ENCODE data around the gene FSHR.

The FSHR gene

GRCh38 chr2:49153252-49153651 lies 1.1 kb downstream of the FSHR start:
- peaks cover 3% of the 10 kb centered on the region for H3K9me3 Mint-ChIP-seq
- DNase-seq (ENCODE audit: low spot score in 2 of 2): no peak
- no peaks in the 10 kb centered on the region for H3K27me3 Mint-ChIP-seq
- no peak for ATAC-seq (ENCODE audit: low read depth)
- H3K27ac Mint-ChIP-seq: no peak overlapping the region
- H3K4me1 Mint-ChIP-seq: no peaks in the 10 kb centered on the region
- no peak overlapping the region for H3K4me3 Mint-ChIP-seq
- H3K36me3 Mint-ChIP-seq: no peaks in the 10 kb centered on the region

- ATAC-seq (ENCODE audit: low read depth) (no peak), DNase-seq (ENCODE audit: low spot score in 2 of 2) (no peak)
- no peaks in the 10 kb centered on the region for H3K36me3 Mint-ChIP-seq
- H3K4me3 Mint-ChIP-seq: no peak overlapping the region
- H3K4me1 Mint-ChIP-seq: no peaks in the 10 kb centered on the region
- peaks cover 3% of the 10 kb centered on the region for H3K9me3 Mint-ChIP-seq
- no peak overlapping the region for H3K27ac Mint-ChIP-seq
- no peaks in the 10 kb centered on the region for H3K27me3 Mint-ChIP-seq
Observed at GRCh38 chr2:49152824-49153223, 1.5 kb downstream of the FSHR start.

DNA sequence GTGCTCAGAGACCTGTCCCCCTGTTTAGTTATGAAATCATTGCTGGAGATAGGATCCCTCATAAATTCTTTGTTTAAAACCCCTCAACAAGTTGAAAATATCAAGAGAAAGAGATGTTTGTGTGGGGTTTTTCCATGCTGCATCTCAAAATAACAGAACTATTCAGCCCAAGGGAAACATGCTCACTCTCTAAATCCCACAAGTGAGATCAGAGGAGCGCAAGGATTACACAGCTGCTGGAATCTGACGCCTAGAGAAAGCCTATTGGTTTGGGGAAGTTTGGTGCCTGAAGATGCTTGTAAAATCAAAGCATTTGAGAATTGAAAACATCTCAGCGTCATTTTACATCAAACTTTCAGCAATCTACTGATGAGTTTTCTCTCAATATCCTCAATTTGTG lies 7.9 kb downstream of the FSHR start:
- Mint-ChIP-seq H3K27me3 (no peaks in the 10 kb centered on the region), H3K4me1 (no peaks in the 10 kb centered on the region)

GRCh38 chr2:49131801-49132200 lies 22.5 kb downstream of the FSHR start:
- DNase-seq (ENCODE audit: low spot score in 2 of 2) (no peak), ATAC-seq (ENCODE audit: low read depth) (no peak)
- H3K4me3 Mint-ChIP-seq: no peak overlapping the region
- H3K4me1 Mint-ChIP-seq: peaks cover 2% of the 10 kb centered on the region
- H3K9me3 Mint-ChIP-seq: peaks cover 15% of the 10 kb centered on the region
- H3K27ac Mint-ChIP-seq: no peak overlapping the region
- H3K27me3 Mint-ChIP-seq: peaks cover 2% of the 10 kb centered on the region
- H3K36me3 Mint-ChIP-seq: peaks cover 3% of the 10 kb centered on the region

More for the DNA sequence above, 7.9 kb downstream of the FSHR start:
- Mint-ChIP-seq H3K36me3 (no peaks in the 10 kb centered on the region), H3K9me3 (peaks cover 4% of the 10 kb centered on the region), H3K4me3 (no peak overlapping the region), H3K27ac (no peak overlapping the region)
- no peak for ATAC-seq (ENCODE audit: low read depth)
- no peak for DNase-seq (ENCODE audit: low spot score in 2 of 2)

DNA sequence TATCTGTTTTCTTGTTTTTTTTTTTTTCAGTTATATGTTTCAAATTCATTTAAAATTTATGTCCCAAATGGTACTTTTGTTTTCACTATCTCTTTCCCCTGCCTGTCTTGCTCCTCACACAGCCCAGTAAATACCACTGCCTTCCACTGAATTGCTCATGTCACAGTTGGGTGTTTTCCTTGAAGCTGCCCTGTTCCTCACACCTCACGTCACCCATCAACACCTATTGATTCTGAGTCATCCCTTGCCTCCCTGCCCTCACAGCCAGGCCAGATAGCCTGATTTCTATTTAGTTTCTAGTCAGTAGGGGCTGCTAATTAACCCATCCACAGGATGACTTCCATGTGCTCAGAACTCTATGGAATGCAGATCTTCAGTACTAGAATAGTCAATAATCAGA lies 25.3 kb downstream of the FSHR start:
- Mint-ChIP-seq H3K4me1 (peaks cover 2% of the 10 kb centered on the region), H3K27me3 (peaks cover 5% of the 10 kb centered on the region), H3K9me3 (peaks cover 15% of the 10 kb centered on the region), H3K36me3 (peaks cover 3% of the 10 kb centered on the region), H3K4me3 (no peak overlapping the region), H3K27ac (no peak overlapping the region)
- DNase-seq (ENCODE audit: low spot score in 2 of 2): no peak
- no peak for ATAC-seq (ENCODE audit: low read depth)

GRCh38 chr2:49123600-49123999 lies 30.7 kb downstream of the FSHR start:
- DNase-seq (ENCODE audit: low spot score in 2 of 2) (no peak), ATAC-seq (ENCODE audit: low read depth) (no peak)
- no peak overlapping the region for H3K4me3 Mint-ChIP-seq
- no peaks in the 10 kb centered on the region for H3K36me3 Mint-ChIP-seq
- peaks cover 5% of the 10 kb centered on the region for H3K9me3 Mint-ChIP-seq
- H3K4me1 Mint-ChIP-seq: no peaks in the 10 kb centered on the region
- peaks cover 4% of the 10 kb centered on the region for H3K27me3 Mint-ChIP-seq
- H3K27ac Mint-ChIP-seq: no peak overlapping the region

GRCh38 chr2:49122107-49122506 lies 32.2 kb downstream of the FSHR start:
- H3K36me3 Mint-ChIP-seq: no peaks in the 10 kb centered on the region
- H3K9me3 Mint-ChIP-seq: peaks cover 1% of the 10 kb centered on the region
- no peaks in the 10 kb centered on the region for H3K4me1 Mint-ChIP-seq
- no peak overlapping the region for H3K27ac Mint-ChIP-seq
- H3K27me3 Mint-ChIP-seq: peaks cover 4% of the 10 kb centered on the region
- ATAC-seq (ENCODE audit: low read depth): no peak
- DNase-seq (ENCODE audit: low spot score in 2 of 2): no peak
- H3K4me3 Mint-ChIP-seq: no peak overlapping the region

GRCh38 chr2:49113046-49113445 lies 41.3 kb downstream of the FSHR start:
- no peak overlapping the region for H3K4me3 Mint-ChIP-seq
- H3K4me1 Mint-ChIP-seq: no peaks in the 10 kb centered on the region
- peaks cover 1% of the 10 kb centered on the region for H3K9me3 Mint-ChIP-seq
- no peak for DNase-seq (ENCODE audit: low spot score in 2 of 2)
- no peak overlapping the region for H3K27ac Mint-ChIP-seq
- no peak for ATAC-seq (ENCODE audit: low read depth)
- peaks cover 1% of the 10 kb centered on the region for H3K27me3 Mint-ChIP-seq
- H3K36me3 Mint-ChIP-seq: no peaks in the 10 kb centered on the region

- H3K4me1 Mint-ChIP-seq: no peaks in the 10 kb centered on the region
- H3K27ac Mint-ChIP-seq: no peak overlapping the region
- ATAC-seq (ENCODE audit: low read depth) (no peak), DNase-seq (ENCODE audit: low spot score in 2 of 2) (no peak)
- H3K36me3 Mint-ChIP-seq: no peaks in the 10 kb centered on the region
- no peak overlapping the region for H3K4me3 Mint-ChIP-seq
- peaks cover 1% of the 10 kb centered on the region for H3K27me3 Mint-ChIP-seq
- peaks cover 1% of the 10 kb centered on the region for H3K9me3 Mint-ChIP-seq
Observed at GRCh38 chr2:49111456-49111855, 42.9 kb downstream of the FSHR start.

DNA sequence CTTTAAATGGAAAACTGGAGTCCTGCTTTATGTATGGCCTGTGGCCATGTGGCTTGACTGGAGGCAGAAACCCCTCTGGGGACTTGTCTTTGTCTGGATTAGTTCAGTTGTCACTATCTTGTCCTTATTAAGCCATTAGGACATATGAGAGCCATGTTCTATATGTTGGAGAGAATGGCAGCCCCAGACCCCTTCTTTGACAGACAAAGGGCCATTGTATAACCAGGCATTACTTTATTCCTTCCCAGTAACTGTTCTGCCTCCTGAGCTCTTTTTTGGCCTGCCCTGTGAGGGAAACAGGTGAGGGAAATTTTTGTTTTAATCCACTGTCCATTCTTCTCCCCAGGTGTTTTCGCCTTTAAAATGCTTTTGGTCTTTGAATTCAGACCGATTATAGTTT lies 43.3 kb downstream of the FSHR start:
- Mint-ChIP-seq H3K4me1 (no peaks in the 10 kb centered on the region), H3K27me3 (peaks cover 1% of the 10 kb centered on the region), H3K27ac (no peak overlapping the region), H3K4me3 (no peak overlapping the region), H3K36me3 (no peaks in the 10 kb centered on the region), H3K9me3 (peaks cover 3% of the 10 kb centered on the region)
- ATAC-seq (ENCODE audit: low read depth) (no peak), DNase-seq (ENCODE audit: low spot score in 2 of 2) (no peak)

DNA sequence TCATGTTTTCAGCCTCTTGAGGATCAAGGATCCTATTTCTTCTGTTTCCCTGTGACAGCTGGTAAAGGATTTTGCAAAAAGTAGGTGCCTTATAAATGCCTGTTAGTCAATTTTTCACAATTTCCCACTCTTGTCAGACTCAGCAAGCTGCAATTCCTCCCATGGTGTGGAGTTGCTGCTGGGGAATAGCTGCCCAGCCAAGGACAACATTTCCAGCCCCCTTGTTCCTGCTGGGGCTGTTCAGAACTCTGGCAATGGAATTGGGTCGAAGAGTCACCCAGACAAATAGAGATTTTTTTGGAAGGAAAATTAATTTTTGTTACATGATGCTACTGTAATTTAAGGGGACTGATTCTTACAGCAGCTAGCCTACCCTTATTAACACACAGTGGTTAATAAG lies 43.7 kb downstream of the FSHR start:
- H3K36me3 Mint-ChIP-seq: no peaks in the 10 kb centered on the region
- H3K27ac Mint-ChIP-seq: no peak overlapping the region
- ATAC-seq (ENCODE audit: low read depth) (no peak), DNase-seq (ENCODE audit: low spot score in 2 of 2) (no peak)
- peaks cover 4% of the 10 kb centered on the region for H3K9me3 Mint-ChIP-seq
- no peaks in the 10 kb centered on the region for H3K4me1 Mint-ChIP-seq
- H3K27me3 Mint-ChIP-seq: peaks cover 1% of the 10 kb centered on the region
- H3K4me3 Mint-ChIP-seq: no peak overlapping the region

DNA sequence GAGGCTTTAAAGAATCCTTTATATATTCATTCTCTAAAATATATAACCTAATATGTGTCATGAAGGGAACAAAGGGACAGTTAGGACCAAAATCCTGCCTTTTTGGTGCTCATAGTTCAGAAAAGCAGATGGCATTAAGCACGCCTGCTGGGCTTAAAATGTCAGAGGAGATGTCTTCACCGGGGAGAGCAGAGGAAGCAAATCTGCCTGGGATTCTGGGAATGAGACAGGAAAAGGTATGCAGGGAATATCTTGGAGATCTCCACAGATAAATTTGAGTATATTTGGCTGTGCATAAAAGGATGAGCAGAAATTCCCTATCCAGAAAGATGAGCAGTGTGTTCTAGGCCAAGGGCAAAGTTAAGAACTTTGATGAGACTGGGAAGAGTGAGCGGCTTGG lies 45.5 kb downstream of the FSHR start:
- no peak for DNase-seq (ENCODE audit: low spot score in 2 of 2)
- H3K9me3 Mint-ChIP-seq: peaks cover 4% of the 10 kb centered on the region
- no peak for ATAC-seq (ENCODE audit: low read depth)
- no peak overlapping the region for H3K4me3 Mint-ChIP-seq
- no peak overlapping the region for H3K27ac Mint-ChIP-seq
- H3K4me1 Mint-ChIP-seq: no peaks in the 10 kb centered on the region
- H3K27me3 Mint-ChIP-seq: peaks cover 1% of the 10 kb centered on the region
- no peaks in the 10 kb centered on the region for H3K36me3 Mint-ChIP-seq

DNA sequence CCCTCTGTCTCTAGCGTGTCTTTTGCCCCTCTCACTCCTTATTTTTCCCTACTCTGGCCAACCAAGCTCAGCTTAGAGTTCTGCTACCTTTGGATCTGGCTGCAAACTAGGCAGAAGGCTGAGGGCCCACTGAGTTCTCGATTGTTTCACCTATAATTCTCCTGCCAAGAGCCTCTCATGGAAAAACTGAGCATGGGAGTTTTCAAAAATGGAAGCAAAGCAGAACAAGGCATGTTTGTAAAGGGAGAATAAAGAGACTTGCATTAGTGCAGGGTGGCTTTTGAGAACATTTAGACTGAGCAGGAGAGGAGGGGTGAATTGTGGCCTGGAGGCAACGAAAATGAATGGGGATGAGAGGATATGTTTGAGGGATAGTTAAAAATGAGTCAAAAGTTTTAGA lies 45.9 kb downstream of the FSHR start:
- Mint-ChIP-seq H3K27ac (no peak overlapping the region), H3K36me3 (no peaks in the 10 kb centered on the region), H3K27me3 (peaks cover 1% of the 10 kb centered on the region), H3K9me3 (peaks cover 4% of the 10 kb centered on the region), H3K4me3 (no peak overlapping the region), H3K4me1 (no peaks in the 10 kb centered on the region)
- ATAC-seq (ENCODE audit: low read depth) (no peak), DNase-seq (ENCODE audit: low spot score in 2 of 2) (no peak)

GRCh38 chr2:49105506-49105905 lies 48.8 kb downstream of the FSHR start:
- DNase-seq (ENCODE audit: low spot score in 2 of 2): no peak
- Mint-ChIP-seq H3K4me1 (no peaks in the 10 kb centered on the region), H3K4me3 (no peak overlapping the region), H3K36me3 (no peaks in the 10 kb centered on the region), H3K9me3 (peaks cover 5% of the 10 kb centered on the region), H3K27me3 (peaks cover 1% of the 10 kb centered on the region), H3K27ac (no peak overlapping the region)
- ATAC-seq (ENCODE audit: low read depth): no peak

DNA sequence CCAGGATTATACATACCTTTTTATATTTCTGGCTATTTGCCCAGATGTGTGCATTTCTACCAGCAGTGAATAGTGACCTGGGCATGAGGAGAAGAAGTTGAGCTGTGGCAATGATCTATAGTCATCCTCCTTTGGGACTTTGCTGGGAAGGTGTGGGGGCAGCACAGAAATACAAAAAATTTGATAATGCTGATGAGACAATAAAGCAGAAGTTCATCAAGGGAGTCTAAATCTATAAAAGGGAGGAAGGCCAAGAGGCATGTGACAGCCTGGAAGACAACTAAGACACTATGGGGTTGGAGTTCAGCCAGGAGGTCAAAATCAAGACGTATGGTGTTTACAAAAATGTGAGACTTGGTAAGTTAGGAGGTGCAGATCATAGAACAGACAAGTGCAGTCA lies 52.2 kb downstream of the FSHR start:
- no peak overlapping the region for H3K4me3 Mint-ChIP-seq
- no peak for DNase-seq (ENCODE audit: low spot score in 2 of 2)

DNA sequence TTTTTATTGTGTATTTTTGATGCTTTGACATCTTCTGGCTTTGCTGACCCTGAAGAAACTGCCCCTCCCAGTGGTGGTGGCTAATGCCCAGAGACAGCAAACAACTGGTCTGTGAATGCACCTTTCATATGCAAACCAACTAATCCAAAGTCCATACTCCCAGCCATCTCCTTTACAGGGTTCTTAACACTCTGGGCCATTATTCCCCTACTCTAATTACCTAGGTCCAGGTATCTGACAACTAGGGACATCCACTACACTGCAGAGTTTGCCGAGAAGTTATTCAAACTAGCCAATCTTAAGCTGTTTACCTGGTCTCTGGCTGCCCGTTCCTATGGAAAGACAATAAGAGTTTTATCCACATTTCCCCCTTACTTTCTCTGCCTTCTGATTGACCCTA lies 73.6 kb downstream of the FSHR start:
- DNase-seq (ENCODE audit: low spot score in 2 of 2) (no peak), ATAC-seq (ENCODE audit: low read depth) (no peak)
- no peak overlapping the region for H3K27ac Mint-ChIP-seq
- H3K9me3 Mint-ChIP-seq: peaks cover 6% of the 10 kb centered on the region
- H3K27me3 Mint-ChIP-seq: no peaks in the 10 kb centered on the region
- no peaks in the 10 kb centered on the region for H3K4me1 Mint-ChIP-seq
- no peaks in the 10 kb centered on the region for H3K36me3 Mint-ChIP-seq
- H3K4me3 Mint-ChIP-seq: no peak overlapping the region

More for the DNA sequence above, 52.2 kb downstream of the FSHR start:
- no peak overlapping the region for H3K27ac Mint-ChIP-seq
- no peaks in the 10 kb centered on the region for H3K27me3 Mint-ChIP-seq
- ATAC-seq (ENCODE audit: low read depth): no peak
- no peaks in the 10 kb centered on the region for H3K4me1 Mint-ChIP-seq
- H3K9me3 Mint-ChIP-seq: peaks cover 6% of the 10 kb centered on the region
- no peaks in the 10 kb centered on the region for H3K36me3 Mint-ChIP-seq

Data from memory B cell (primary cell).